Measurements from ENCODE around the gene ROBO1.

GRCh38 chr3:79125313-79125984 lies 642.3 kb downstream of the ROBO1 start:
- TF ChIP-seq EZH2 (IDR thresholded peaks at IDR 0.05) = no peak
- TF ChIP-seq CTCF (IDR thresholded peaks at IDR 0.05) = no peak
